AG10803 (cell line): ENCODE data around the gene FERMT3.

ENCODE experiments used
- DNase-seq: peaks from one replicate; pipeline ENCODE4 v3.0.0; 2010; ENCODE audit warnings: low read depth
- H3K4me3 ChIP-seq: 2 replicates; pipeline ENCODE4 v1.5.1; 2011; ENCODE audit warnings: mild to moderate bottlenecking, low read length, control low read depth
- CTCF ChIP-seq: conservative IDR thresholded peaks from 2 replicates; pipeline ENCODE4 v1.5.1; 2011; ENCODE audit warnings: mild to moderate bottlenecking, low read length, control low read depth, inconsistent platforms

FERMT3 gene

GRCh38 chr11:64258356-64258755 is 51.8 kb downstream of the FERMT3 start:
- no peak for DNase-seq
- H3K4me3 ChIP-seq, result no peak overlapping the region
- no peak for TF ChIP-seq CTCF

- no peak overlapping the region for H3K4me3 ChIP-seq
- DNase-seq, result no peak
- no peak for TF ChIP-seq CTCF
These were observed 52.5 kb downstream of the FERMT3 start for GRCh38 chr11:64258946-64259532.

GRCh38 chr11:64259533-64260067 is 53.1 kb downstream of the FERMT3 start:
- TF ChIP-seq CTCF, result no peak
- no peak for DNase-seq
- no peak overlapping the region for H3K4me3 ChIP-seq

- no peak for TF ChIP-seq CTCF
- no peak for DNase-seq
- no peak overlapping the region for H3K4me3 ChIP-seq
These were observed 53.7 kb downstream of the FERMT3 start for GRCh38 chr11:64260147-64260708.

- no peak for TF ChIP-seq CTCF
- no peak for DNase-seq
- no peak overlapping the region for H3K4me3 ChIP-seq
These were observed 55.1 kb downstream of the FERMT3 start for GRCh38 chr11:64261556-64262080.

- no peak for TF ChIP-seq CTCF
- no peak for DNase-seq
- H3K4me3 ChIP-seq, result no peak overlapping the region
These were observed 55.9 kb downstream of the FERMT3 start for GRCh38 chr11:64262271-64263002.
